GM12891 (cell line): ENCODE measurements around the gene IQGAP3.

Source experiments
- DNase-seq: peaks from one replicate; pipeline ENCODE4 v3.0.0; 2011; ENCODE audit warnings: low spot score; ENCODE audit not compliant: insufficient read length
- FAIRE-seq: peaks from 2 replicates; lab custom pipeline; 2011; peaks lifted over from hg19 to GRCh38; lab: Jason Lieb, UNC
- PAX5 ChIP-seq: IDR thresholded peaks from 2 replicates; pipeline ENCODE4 v1.6.1; 2011; ENCODE audit warnings: low read length, moderate library complexity, mild to moderate bottlenecking; ENCODE audit not compliant: insufficient read depth, severe bottlenecking
- POLR2A ChIP-seq: IDR thresholded peaks from 2 replicates; pipeline ENCODE4 v1.6.1; 2011; ENCODE audit warnings: low read depth, low read length, control low read depth
- POLR2AphosphoS5 ChIP-seq: IDR thresholded peaks from 2 replicates; pipeline ENCODE4 v1.6.1; 2011; ENCODE audit warnings: low read depth, low read length, control low read depth
- POU2F2 ChIP-seq: IDR thresholded peaks from 2 replicates; pipeline ENCODE4 v1.6.1; 2011; ENCODE audit warnings: low read depth, mild to moderate bottlenecking, control low read depth, low read length, moderate library complexity
- SPI1 ChIP-seq: IDR thresholded peaks from 2 replicates; pipeline ENCODE4 v1.6.1; 2011; ENCODE audit warnings: low read depth, low read length, control low read depth
- TAF1 ChIP-seq: IDR thresholded peaks from 2 replicates; pipeline ENCODE4 v1.6.1; 2011; ENCODE audit warnings: low read depth, low read length, control low read depth

The IQGAP3 gene

GRCh38 chr1:156523801-156524480 is 48.4 kb downstream of the IQGAP3 start:
- DNase-seq: no peak
- no peak for FAIRE-seq
- TF ChIP-seq SPI1 (peak; percentile 46), TAF1 (no peak)

GRCh38 chr1:156522443-156522970 is 49.9 kb downstream of the IQGAP3 start:
- DNase-seq (no peak), FAIRE-seq (no peak)
- TF ChIP-seq POLR2AphosphoS5: no peak
- no peak for TF ChIP-seq TAF1
- TF ChIP-seq POLR2A: no peak
- TF ChIP-seq POU2F2: no peak
- no peak for TF ChIP-seq PAX5
- no peak for TF ChIP-seq SPI1

GRCh38 chr1:156517748-156518147 is 54.6 kb downstream of the IQGAP3 start:
- no peak for DNase-seq
- TF ChIP-seq POLR2A: no peak
- no peak for TF ChIP-seq PAX5
- no peak for TF ChIP-seq POU2F2
- no peak for TF ChIP-seq POLR2AphosphoS5
- FAIRE-seq: peak; percentile 16

- no peak for DNase-seq
- peak; percentile 5 for FAIRE-seq
- TF ChIP-seq POLR2A (no peak), POLR2AphosphoS5 (no peak), SPI1 (no peak), PAX5 (no peak), POU2F2 (no peak), TAF1 (no peak)
Measured at GRCh38 chr1:156516821-156517220, 55.5 kb downstream of the IQGAP3 start.

- DNase-seq (no peak), FAIRE-seq (no peak)
- TF ChIP-seq POU2F2 (no peak), PAX5 (no peak), POLR2AphosphoS5 (no peak), SPI1 (no peak), TAF1 (no peak), POLR2A (no peak)
Measured at GRCh38 chr1:156515956-156516355, 56.4 kb downstream of the IQGAP3 start.

- TF ChIP-seq POLR2AphosphoS5 (no peak), TAF1 (no peak), POLR2A (no peak), PAX5 (no peak), SPI1 (no peak), POU2F2 (no peak)
- DNase-seq (no peak), FAIRE-seq (no peak)
Measured at GRCh38 chr1:156513185-156513584, 59.2 kb downstream of the IQGAP3 start.

GRCh38 chr1:156511644-156512043 is 60.7 kb downstream of the IQGAP3 start:
- no peak for DNase-seq
- TF ChIP-seq SPI1 (no peak), PAX5 (no peak), POLR2A (no peak), TAF1 (no peak), POLR2AphosphoS5 (no peak), POU2F2 (no peak)
- FAIRE-seq: no peak

- DNase-seq: no peak
- TF ChIP-seq POU2F2 (no peak), SPI1 (no peak), POLR2AphosphoS5 (no peak), PAX5 (no peak), POLR2A (no peak), TAF1 (no peak)
- FAIRE-seq: no peak
Measured at GRCh38 chr1:156510709-156511108, 61.7 kb downstream of the IQGAP3 start.

- FAIRE-seq: no peak
- TF ChIP-seq TAF1: no peak
- no peak for TF ChIP-seq POU2F2
- TF ChIP-seq PAX5: no peak
- no peak for TF ChIP-seq POLR2AphosphoS5
- TF ChIP-seq SPI1: no peak
- no peak for TF ChIP-seq POLR2A
- DNase-seq: no peak
Measured at GRCh38 chr1:156509424-156510034, 62.8 kb downstream of the IQGAP3 start.
